Stimulated activated CD4-positive, alpha-beta T cell treated with anti-CD3 and anti-CD28 coated beads, Interleukin-12 subunit alpha, Interleukin-12 subunit beta, amount 100 ng/mL, for 48 hours (primary cell): ENCODE results near the gene SOCS4.
"Not testable (repeated sequence)": the region's sequence is repeated elsewhere in the genome, so short reads cannot be mapped to it uniquely, and the experiment has no call there.

Source experiments
- DNase-seq, 3 donors: peaks; one replicate each; pipeline ENCODE4 v3.0.0-alpha.2; 2020; ENCODE audit warnings: low read depth in 2 of 3, low spot score in 1 of 3

SOCS4 gene

DNA sequence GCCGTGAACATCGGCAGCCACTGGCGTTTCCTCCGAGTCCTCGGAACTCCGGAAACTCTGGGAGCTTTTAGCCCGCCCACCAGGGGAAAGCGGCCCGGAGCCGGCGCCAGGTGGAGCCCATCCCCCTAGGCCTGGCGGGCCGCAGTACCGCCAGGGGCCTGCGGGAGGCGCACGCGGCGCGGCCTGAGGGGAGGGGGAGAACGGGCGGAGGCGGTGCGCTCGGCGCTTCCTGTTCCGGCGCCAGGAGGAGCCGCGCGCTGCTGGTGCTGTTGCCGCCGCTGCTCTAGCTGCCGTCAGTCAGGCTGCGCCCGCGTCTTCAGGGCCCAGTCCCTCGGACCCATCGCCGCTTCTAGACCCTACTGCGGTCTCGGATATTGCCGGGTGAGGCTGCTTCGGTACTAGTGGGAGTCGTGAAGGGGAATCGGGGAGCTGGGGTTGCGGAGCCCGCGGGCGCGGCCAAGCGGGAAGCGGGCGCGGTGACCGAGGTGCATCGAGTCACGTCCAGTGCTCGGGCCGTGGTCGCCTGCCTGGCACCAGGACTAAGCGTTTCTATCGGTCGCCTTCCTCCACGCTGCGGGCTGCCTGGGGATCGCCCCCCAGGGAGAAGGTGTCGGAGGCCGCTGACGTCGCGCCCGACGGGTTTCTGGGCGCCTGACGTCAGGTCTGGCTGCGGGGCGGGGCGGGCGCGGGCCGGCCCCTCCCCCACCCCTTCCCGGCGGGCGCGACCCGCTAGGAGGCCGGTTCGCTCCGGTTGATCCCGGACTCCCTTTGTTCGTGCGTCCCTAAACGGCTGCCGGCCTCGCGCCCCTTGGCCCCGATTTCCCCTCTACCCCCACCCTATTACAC lies 24.6 kb downstream of the SOCS4 start, which contains the start of gene MAPK1IP1L:
Gene MAPK1IP1L (plus strand): TSS at position 225 of the 846 bp plus-strand sequence. CDS start 10,037 bp downstream, outside the sequence.
- peak; percentile 82 to 88 (median 86) for DNase-seq

GRCh38 chr14:55052269-55052930 lies 25.4 kb downstream of the SOCS4 start:
- no peak for DNase-seq

- no peak for DNase-seq
Observed at GRCh38 chr14:55053018-55053417, 26.0 kb downstream of the SOCS4 start.

- DNase-seq: no peak
Observed at GRCh38 chr14:55053500-55053899, 26.5 kb downstream of the SOCS4 start.

DNA sequence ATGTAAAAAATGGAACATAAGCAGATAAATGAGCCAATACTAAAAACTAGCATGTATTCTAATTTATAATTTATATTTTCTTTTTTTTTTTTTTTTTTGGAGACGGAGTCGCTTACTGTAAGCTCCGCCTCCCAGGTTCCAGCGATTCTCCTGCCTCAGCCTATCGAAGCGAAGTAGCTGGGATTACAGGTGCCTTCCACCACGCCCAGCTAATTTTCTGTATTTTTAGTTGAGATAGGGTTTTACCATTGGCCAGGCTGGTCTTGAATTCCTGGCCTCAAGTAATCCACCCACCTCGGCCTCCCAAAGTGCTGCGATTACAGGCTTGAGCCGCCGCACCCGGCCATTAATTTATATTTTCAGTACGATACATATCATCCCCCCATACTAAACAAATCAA lies 27.1 kb downstream of the SOCS4 start:
- DNase-seq: no peak

DNA sequence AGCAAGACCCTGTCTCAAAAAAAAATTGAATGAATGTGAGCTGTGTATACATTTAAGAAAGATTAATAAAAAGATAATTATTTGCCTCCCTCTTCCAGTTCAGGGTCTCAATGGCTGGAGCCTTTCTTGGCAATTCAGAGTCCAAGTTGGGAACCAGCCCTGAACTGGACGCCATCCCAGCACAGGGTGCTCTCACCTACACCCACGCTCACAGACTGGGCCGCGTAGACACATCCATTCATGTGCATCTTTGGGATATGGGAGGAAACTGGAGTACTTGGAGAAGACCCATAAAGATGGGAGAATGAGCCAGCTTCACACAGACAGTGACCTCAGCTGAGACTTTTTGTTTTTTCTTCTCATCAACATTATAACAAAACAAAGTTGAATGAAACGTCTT lies 30.9 kb downstream of the SOCS4 start:
- no peak for DNase-seq

DNA sequence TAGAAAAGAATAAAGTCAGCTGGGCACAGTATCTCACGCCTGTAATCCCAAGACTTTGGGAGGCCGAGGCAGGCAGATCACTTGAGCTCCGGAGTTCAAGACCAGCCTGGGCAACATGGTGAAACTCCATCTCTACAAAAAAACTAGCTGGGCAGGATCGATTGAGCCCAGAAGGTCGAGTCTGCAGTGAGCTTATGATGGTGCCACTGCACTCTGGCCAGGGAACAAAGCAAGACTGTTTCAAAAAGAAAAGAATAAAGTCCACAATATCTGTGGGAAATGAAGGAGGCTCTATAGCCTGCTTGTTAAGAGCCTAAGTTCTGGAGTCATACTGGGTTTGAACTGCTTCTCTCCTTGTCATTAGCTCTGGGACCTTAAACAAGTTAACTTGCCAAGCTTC lies 32.3 kb downstream of the SOCS4 start:
- DNase-seq: no peak

GRCh38 chr14:55062517-55063351 lies 35.7 kb downstream of the SOCS4 start:
- DNase-seq: no peak

DNA sequence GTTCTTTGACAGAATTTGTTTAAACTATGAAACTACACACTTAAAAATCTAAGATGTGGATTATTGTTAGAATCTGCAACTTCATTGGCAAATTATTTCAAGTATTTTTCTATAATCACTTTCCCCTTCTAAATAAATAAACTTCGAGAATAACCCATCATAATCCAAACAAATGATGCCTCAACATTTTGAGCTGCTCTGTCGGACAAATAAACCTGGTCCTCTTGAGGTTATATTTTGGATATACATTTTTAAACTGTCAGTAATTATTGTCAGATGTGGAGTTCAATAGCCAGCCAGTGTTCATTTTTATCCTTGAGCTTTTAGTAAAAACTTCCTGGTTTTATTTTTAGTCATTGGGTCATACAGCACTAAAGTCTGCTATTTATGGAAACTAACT lies 37.9 kb downstream of the SOCS4 start:
- not testable (repeated sequence) for DNase-seq

GRCh38 chr14:55065411-55065810 lies 38.4 kb downstream of the SOCS4 start:
- DNase-seq: no peak

- no peak for DNase-seq
Observed at GRCh38 chr14:55066223-55066622, 39.2 kb downstream of the SOCS4 start.

DNA sequence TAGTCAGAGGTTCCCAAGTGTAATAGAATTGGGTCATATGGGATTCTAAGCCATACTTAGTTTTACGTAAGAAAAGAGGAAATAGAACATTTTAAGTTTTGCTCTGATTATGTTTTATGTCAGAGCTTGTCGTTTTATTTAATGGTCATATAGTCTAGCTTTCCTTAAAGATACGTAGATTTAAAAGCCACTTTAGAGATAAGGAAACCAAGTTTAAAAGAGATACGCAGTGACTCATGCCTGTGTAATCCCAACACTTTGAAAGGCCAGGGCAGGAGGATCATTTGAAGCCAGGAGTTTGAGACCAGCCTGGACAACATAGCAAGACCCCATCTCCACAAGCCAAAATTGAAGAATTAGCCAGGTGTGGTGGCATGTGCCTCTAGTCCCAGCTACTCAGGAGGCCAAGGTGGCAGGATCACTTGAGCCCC lies 44.0 kb downstream of the SOCS4 start:
- DNase-seq: no peak

DNA sequence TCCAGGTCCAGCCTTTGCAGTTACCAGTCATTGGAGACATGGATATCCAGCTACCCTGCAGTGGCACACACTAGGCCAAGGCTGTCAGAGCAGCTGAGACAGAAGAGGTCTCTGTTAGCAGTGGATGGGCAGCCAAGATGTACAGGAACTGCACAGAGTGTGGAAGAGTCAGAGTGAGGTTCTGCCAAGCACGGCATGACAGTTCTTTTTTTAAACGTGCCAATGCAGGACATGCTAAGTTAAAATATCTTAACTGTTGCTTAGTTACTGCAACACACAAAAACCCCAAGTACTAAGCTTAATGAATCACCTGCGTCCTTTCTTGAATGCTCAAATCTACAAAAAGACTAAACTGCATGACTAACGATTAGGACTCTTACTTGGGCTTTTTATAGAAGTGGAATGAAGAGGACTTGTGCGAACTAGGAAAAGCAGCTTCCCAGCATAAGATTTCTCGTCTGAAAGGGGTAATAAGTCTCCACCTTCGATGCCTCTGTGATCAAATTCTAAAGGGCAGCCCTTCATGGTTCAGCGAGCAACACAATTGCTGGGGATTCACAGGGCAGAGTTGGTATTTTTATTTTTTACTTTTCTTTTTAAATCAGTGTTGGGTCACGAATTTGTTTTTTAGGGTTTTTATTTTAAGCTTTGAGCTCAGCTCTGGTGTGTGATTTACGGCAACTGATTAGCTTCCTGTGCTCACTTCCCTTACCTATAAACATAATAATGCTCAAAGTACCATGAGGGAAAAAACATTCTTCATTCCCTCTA lies 45.0 kb downstream of the SOCS4 start:
- peak in 1 of 3 donors; percentile 14 for DNase-seq

DNA sequence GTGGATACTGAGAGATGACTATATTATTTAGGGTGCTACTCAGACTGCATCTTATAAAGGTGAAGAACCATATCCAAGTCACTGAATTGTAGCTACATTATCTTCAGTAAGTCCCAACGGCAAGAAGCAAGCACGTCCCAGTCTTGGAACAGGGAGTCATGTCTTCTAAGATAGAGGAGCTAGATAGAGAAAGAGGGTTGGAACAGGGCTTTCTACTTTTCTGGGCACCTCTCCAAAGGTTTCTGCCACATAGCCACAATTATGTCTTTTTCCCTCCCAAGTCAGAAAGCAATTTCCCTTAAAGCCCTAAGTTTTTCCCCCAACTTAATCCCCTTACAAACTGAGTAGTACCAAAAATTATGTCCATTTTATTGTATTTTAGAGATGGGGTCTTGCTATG lies 46.8 kb downstream of the SOCS4 start:
- DNase-seq: no peak

GRCh38 chr14:55074662-55075061 lies 47.6 kb downstream of the SOCS4 start:
- no peak for DNase-seq

DNA sequence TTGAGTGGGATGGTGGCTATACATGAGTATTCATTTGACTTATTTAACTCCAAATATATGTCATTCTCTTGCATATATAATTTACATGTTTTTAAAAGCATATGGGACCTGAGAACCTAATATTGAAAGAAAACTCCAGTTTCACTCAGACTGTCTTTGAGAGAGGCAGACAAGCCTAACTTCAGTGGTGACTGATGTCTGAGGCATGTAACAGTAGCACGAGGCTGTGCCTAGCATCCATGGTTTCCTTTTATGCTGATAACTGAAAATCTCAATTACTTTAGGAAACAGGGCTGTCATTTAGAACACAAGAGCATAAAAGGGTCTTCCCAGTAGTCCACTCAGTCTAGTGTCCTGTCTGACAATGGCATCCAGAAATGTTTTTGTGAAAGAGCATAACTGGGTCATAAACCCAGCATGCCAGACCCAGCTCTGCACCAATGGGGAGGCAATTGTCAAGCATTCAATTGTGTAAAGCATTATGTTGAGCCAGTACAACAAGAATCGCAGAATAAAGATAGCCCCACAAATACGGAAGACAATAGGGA lies 48.7 kb downstream of the SOCS4 start:
- DNase-seq: no peak

- DNase-seq: peak in 1 of 3 donors; percentile 19
Observed at GRCh38 chr14:55077170-55078151, 50.4 kb downstream of the SOCS4 start.

- DNase-seq: not testable (repeated sequence)
Observed at GRCh38 chr14:55079961-55080360, 52.9 kb downstream of the SOCS4 start.

DNA sequence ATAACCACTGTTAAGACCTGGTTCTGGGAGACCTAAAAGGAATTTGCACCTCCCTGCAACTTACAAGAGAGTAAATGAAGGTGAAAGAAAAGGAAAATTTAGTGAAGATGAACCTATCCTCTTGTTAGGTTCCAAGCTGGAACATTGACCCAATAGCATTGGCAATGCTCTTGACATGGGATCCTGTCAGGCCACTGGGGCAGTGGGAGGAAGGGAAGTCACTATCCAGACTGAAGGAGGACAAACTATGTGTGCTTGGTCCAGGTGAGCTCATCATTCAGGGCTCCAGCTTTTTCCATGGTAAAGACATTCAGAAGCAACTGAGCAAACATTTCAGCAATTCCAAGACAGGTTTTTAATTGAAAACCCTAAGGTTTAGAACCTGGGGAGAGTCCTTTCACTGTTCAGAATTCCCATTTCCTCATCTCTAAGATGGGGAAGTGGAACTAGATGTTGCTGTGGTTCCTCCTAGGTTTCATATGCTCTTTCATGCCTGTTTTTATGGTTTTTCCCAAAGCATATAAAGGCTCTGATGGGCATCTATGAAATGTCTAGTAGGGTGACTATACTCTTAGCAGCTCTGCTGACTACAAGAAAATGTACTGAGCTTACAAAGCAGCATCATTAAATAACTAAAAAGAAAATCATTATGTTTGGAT lies 57.5 kb downstream of the SOCS4 start:
- DNase-seq: no peak
